Smooth muscle cell (in vitro differentiated cells): ENCODE data around the gene MRPL40. TPM values are rescaled to one million over a fixed set of nuclear protein-coding genes. Genes with fewer than 3 reads are reported as not detected.

Experiments used
- DNase-seq: peaks from one replicate; lab custom pipeline; 2025; ENCODE audit not compliant: unreplicated experiment; lab: John Stamatoyannopoulos, UW
- H2AFZ ChIP-seq: fragments of 200-600 bp; sonication (generic); 2 replicates; pipeline ENCODE4 v1.6.0; 2016; ENCODE audit warnings: antibody characterized with exemption, low read depth, mild to moderate bottlenecking
- H3F3A ChIP-seq: fragments of 200-600 bp; sonication (generic); 2 replicates; pipeline ENCODE4 v1.6.0; 2017; ENCODE audit warnings: antibody characterized with exemption, low read depth
- H3K27ac ChIP-seq: fragments of 200-600 bp; sonication (generic); 2 replicates; pipeline ENCODE4 v1.5.1; 2016; ENCODE audit warnings: low read depth, mild to moderate bottlenecking
- H3K27me3 ChIP-seq: fragments of 200-600 bp; sonication (generic); 2 replicates; pipeline ENCODE4 v1.6.1; 2016; ENCODE audit warnings: low read depth, mild to moderate bottlenecking
- H3K36me3 ChIP-seq: fragments of 200-600 bp; sonication (generic); 2 replicates; pipeline ENCODE4 v1.5.1; 2016; ENCODE audit warnings: low read depth
- H3K4me1 ChIP-seq: fragments of 200-600 bp; sonication (generic); 2 replicates; pipeline ENCODE4 v1.5.1; 2016; ENCODE audit warnings: low read depth
- H3K4me2 ChIP-seq: fragments of 200-600 bp; sonication (generic); 2 replicates; pipeline ENCODE4 v1.6.0; 2016; ENCODE audit warnings: mild to moderate bottlenecking
- H3K4me3 ChIP-seq: fragments of 200-600 bp; sonication (generic); 2 replicates; pipeline ENCODE4 v1.5.1; 2016; ENCODE audit warnings: mild to moderate bottlenecking
- H3K79me2 ChIP-seq: fragments of 200-600 bp; sonication (generic); 2 replicates; pipeline ENCODE4 v1.6.0; 2016; ENCODE audit warnings: low read depth, mild to moderate bottlenecking
- H3K9ac ChIP-seq: fragments of 200-600 bp; sonication (generic); 2 replicates; pipeline ENCODE4 v1.6.0; 2016; ENCODE audit warnings: low read depth
- H3K9me3 ChIP-seq: fragments of 200-600 bp; sonication (generic); replicated peaks from 2 replicates; pipeline ENCODE4 v1.5.1; 2016; ENCODE audit warnings: low read depth
- H4K20me1 ChIP-seq: fragments of 200-600 bp; sonication (generic); 2 replicates; pipeline ENCODE4 v1.6.0; 2016; ENCODE audit warnings: low read depth
- CTCF ChIP-seq: fragments of 200-600 bp; sonication (generic); IDR thresholded peaks from 2 replicates; pipeline ENCODE4 v1.5.1; 2017; ENCODE audit warnings: borderline replicate concordance, mild to moderate bottlenecking, antibody characterized with exemption; ENCODE audit not compliant: insufficient read depth, poor library complexity, severe bottlenecking
- WGBS: methylation state at CpG from one replicate; pipeline ENCODE4 v1.1.7; 2016; ENCODE audit warnings: low lambda C conversion rate; 5-methylcytosine and 5-hydroxymethylcytosine counted together
- polyA plus RNA-seq: library from polyadenylated mRNA; unstranded; fragments of >200 nt; fragmentation: Nextera tagmentation; extraction: Ambion mirVana; gene quantifications from 2 replicates; pipeline ENCODE4 v1.2.1, GENCODE V29; 2016
- total RNA-seq: library from RNA; depleted of rRNA; stranded (reverse); fragments of >200 nt; gene quantifications from 2 replicates; pipeline ENCODE4 v1.2.3, GENCODE V29; 2014

Gene MRPL40
- total and polyA plus RNA-seq, 2 experiments from 2014 or later, result 30.4 to 54.8 TPM

DNA sequence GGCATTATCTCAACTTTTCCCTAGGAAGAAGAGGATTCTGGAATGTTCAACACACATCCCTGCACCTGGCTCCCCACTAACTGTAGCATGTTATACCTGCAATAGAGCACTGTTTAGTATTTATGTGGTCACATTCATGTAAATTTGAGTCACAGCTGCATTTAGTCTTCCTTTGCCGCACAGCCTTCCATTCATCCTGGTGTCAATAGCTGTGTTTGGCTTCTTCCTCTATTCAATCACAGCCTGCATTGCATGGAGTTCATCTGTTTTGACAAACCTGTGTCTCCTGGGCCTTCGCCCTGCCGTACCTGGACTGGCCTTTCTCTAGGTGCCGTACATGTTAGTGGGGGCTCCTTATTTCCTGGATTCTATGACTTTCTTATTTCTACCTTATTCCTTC is 19.2 kb downstream of the MRPL40 start:
- Histone ChIP-seq H3K4me3 (no peak overlapping the region), H2AFZ (no peak overlapping the region), H3F3A (peaks cover 10% of the 10 kb centered on the region), H3K4me2 (no peak overlapping the region), H3K27me3 (no peaks in the 10 kb centered on the region), H3K36me3 (peaks cover 9% of the 10 kb centered on the region), H3K27ac (no peak overlapping the region), H4K20me1 (peaks cover 2% of the 10 kb centered on the region), H3K79me2 (peaks cover 8% of the 10 kb centered on the region), H3K4me1 (peaks cover 9% of the 10 kb centered on the region), H3K9ac (no peak overlapping the region), H3K9me3 (no peaks in the 10 kb centered on the region)
- DNase-seq, result no peak
- 100% methylated on average over 4 of the region's 4 CpGs for WGBS
- TF ChIP-seq CTCF, result no peak

DNA sequence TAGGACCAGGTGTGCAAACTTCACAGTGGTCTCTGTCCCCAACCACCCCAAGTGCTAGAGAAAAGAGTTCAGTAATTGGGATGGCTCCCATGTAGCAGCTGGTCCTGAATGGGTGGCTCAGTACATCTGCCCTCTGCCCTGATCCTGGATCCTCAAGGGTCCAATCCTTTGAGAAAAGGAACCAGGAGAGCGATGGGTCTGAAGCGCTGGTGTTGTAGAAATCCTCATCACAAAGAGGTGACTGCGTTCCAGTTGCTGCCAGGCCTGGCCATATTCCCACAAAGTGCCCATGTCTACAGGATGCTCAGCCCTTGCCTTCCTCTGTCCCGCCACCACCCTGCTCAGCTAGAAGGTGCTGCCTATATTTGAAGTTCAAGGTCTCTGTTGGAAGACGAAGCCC is 21.4 kb downstream of the MRPL40 start:
- no peak for TF ChIP-seq CTCF
- Histone ChIP-seq H2AFZ (no peak overlapping the region), H3K4me1 (peaks cover under 1% of the 10 kb centered on the region), H3K36me3 (peaks cover 9% of the 10 kb centered on the region), H3K27me3 (no peaks in the 10 kb centered on the region), H3K4me3 (no peak overlapping the region), H3K4me2 (no peak overlapping the region), H3K79me2 (no peaks in the 10 kb centered on the region), H3K9ac (no peak overlapping the region), H4K20me1 (no peaks in the 10 kb centered on the region), H3K27ac (no peak overlapping the region), H3F3A (peaks cover 10% of the 10 kb centered on the region), H3K9me3 (no peaks in the 10 kb centered on the region)
- no peak for DNase-seq
- 96% methylated on average over 5 of the region's 5 CpGs for WGBS

DNA sequence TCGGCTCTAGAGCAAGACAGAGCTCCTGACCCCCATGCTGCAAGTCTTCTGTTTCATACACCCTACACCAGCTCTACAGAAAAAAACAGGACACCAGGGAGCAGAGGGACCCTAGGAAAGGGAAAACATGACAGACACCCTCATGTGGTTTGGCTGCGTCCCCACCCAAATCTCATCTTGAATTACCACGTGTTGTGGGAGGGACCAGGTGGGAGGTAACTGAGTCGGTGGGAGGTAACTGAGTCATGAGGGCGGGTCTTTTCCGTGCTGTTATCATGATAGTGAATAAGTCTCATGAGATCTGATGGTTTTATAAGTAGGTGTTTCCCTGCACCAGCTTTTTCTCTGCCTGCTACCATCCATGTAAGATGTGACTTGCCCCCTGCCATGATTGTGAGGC is 21.8 kb downstream of the MRPL40 start:
- Histone ChIP-seq H3K9me3 (no peaks in the 10 kb centered on the region), H3K4me1 (no peaks in the 10 kb centered on the region), H4K20me1 (no peaks in the 10 kb centered on the region), H3K4me2 (no peak overlapping the region), H3K27ac (no peak overlapping the region), H3K27me3 (no peaks in the 10 kb centered on the region), H3K79me2 (no peaks in the 10 kb centered on the region), H3K4me3 (no peak overlapping the region), H2AFZ (no peak overlapping the region), H3K36me3 (peaks cover 9% of the 10 kb centered on the region), H3K9ac (no peak overlapping the region), H3F3A (peaks cover 7% of the 10 kb centered on the region)
- no peak for TF ChIP-seq CTCF
- WGBS, result 94% methylated on average over 6 of the region's 6 CpGs
- DNase-seq, result no peak

- H3K4me3 ChIP-seq, result no peak overlapping the region
- H3K27me3 ChIP-seq, result no peaks in the 10 kb centered on the region
- no peaks in the 10 kb centered on the region for H4K20me1 ChIP-seq
- no peaks in the 10 kb centered on the region for H3K4me1 ChIP-seq
- H3K79me2 ChIP-seq, result no peaks in the 10 kb centered on the region
- TF ChIP-seq CTCF, result no peak
- H3K4me2 ChIP-seq, result no peak overlapping the region
- no peak overlapping the region for H2AFZ ChIP-seq
- WGBS, result 100% methylated on average over 2 of the region's 2 CpGs
- no peak for DNase-seq
- peaks cover 6% of the 10 kb centered on the region for H3K36me3 ChIP-seq
- H3F3A ChIP-seq, result peaks cover 2% of the 10 kb centered on the region
- H3K9me3 ChIP-seq, result no peaks in the 10 kb centered on the region
- H3K9ac ChIP-seq, result no peak overlapping the region
- H3K27ac ChIP-seq, result no peak overlapping the region
Observed at GRCh38 chr22:19455033-19455432, 22.7 kb downstream of the MRPL40 start.
